ENCODE results near the gene OLFML3. TPM values are rescaled to one million over a fixed set of nuclear protein-coding genes. Genes with fewer than 3 reads are reported as not detected.
A peak's percentile ranks its signal among the peaks of the same experiment; 100 is the strongest.
"Not testable (repeated sequence)": the region's sequence is repeated elsewhere in the genome, so short reads cannot be mapped to it uniquely, and the experiment has no call there.

OLFML3 gene
- total RNA-seq, 5 donors from 2014 or later (not counting 1 experiment from before 2014, with no cell fraction given): 0.23 to 1.2 (median 0.63) TPM

DNA sequence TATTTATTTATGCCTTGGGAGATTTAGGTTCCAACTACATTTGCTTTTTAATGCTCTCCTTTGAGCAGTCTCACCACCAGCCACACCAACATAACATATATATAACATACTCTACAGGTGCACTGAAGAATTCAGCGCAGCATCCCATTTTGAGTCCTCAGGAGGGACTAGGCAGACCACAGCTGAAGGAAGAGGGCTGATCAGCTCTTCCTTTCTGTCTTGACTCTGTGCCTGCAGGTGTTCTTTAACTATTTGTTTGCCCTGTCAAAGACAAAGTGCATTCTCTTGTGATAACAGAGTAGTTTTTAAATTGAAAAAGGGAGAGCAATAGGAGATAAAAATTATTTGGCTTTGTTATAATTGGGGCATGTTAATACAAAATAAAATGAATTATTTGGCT lies 33.2 kb upstream of the OLFML3 start:
- Histone ChIP-seq H3K27ac (ENCODE audit: low read length) (peak overlapping the region; percentile 84), H3K27me3 (replicated peaks in 1 of 2; ENCODE audit: control insufficient read depth in 2 of 2, extremely low read depth in 1 of 2, insufficient read depth in 2 of 2, low read length in 1 of 2) (no peaks in the 10 kb centered on the region), H3K4me1 (ENCODE audit: control insufficient read depth in 1 of 2, extremely low read depth in 1 of 2, insufficient read depth in 2 of 2, low read length in 2 of 2) (peaks cover 46 to 54% of the 10 kb centered on the region in 2 experiments), H3K36me3 (ENCODE audit: control insufficient read depth in 2 of 2, extremely low read depth in 1 of 2, insufficient read depth in 1 of 2, low read length in 1 of 2) (peaks cover 2 to 18% of the 10 kb centered on the region in 2 donors), H3K9me3 (no peaks in the 10 kb centered on the region), H3K4me3 (ENCODE audit: control insufficient read depth in 1 of 2, extremely low read depth in 1 of 2, low read length in 1 of 2) (no peak overlapping the region)
- peak overlapping the region; percentile 96 to 99 for H3K27ac Mint-ChIP-seq
- H3K4me1 Mint-ChIP-seq: peaks cover 80 to 82% (median 81%) of the 10 kb centered on the region in 3 donors
- ChIA-PET CTCF (interaction anchor here (0.5 to 5.6 kb wide), 18 partner anchors 9 to 188 kb away, joined by 3 to 86 read pairs (median 4); partner anchors contain the start of genes HIPK1 (in 2 of the 2) and RSBN1 (in 1 of the 2)), POLR2A (interaction anchor here (0.5 to 6.6 kb wide), 12 partner anchors 8 to 1118 kb away, joined by 3 to 221 read pairs (median 5); partner anchors contain the start of gene HIPK1 (in 2 of the 2))
- DNase-seq (peak in 2 of 35 experiments; percentile 10 to 32), ATAC-seq (replicated peaks in 1 of 4) (peak in 3 of 4 experiments; percentile 45 to 56 (median 46))
- H3K9me3 Mint-ChIP-seq: no peaks in the 10 kb centered on the region
- no peaks in the 10 kb centered on the region for H3K27me3 Mint-ChIP-seq
- H3K36me3 Mint-ChIP-seq: peaks cover 25% of the 10 kb centered on the region
- H3K4me3 Mint-ChIP-seq: peak overlapping the region; percentile 49 to 79 (median 63)
- WGBS (ENCODE audit: insufficient coverage): 29% methylated on average over 1 of the region's 1 CpG

- ChIA-PET POLR2A (interaction anchor here (0.6 to 6.6 kb wide), 14 partner anchors 8 to 872 kb away, joined by 3 to 221 read pairs (median 5); partner anchors contain the start of gene HIPK1 (in 2 of the 2)), CTCF (interaction anchor here (0.5 to 5.6 kb wide), 22 partner anchors 9 to 1231 kb away, joined by 3 to 86 read pairs (median 4); partner anchors contain the start of genes HIPK1 (in 2 of the 2), AP4B1 (in 1 of the 2), PPM1J (in 1 of the 2) and RSBN1 (in 1 of the 2))
- Histone ChIP-seq H3K4me3 (ENCODE audit: control insufficient read depth in 1 of 2, extremely low read depth in 1 of 2, low read length in 1 of 2) (peak overlapping the region; percentile 2 to 38), H3K27ac (ENCODE audit: low read length) (peak overlapping the region; percentile 84), H3K4me1 (ENCODE audit: control insufficient read depth in 1 of 2, extremely low read depth in 1 of 2, insufficient read depth in 2 of 2, low read length in 2 of 2) (peaks cover 43 to 53% of the 10 kb centered on the region in 2 experiments), H3K27me3 (replicated peaks in 1 of 2; ENCODE audit: control insufficient read depth in 2 of 2, extremely low read depth in 1 of 2, insufficient read depth in 2 of 2, low read length in 1 of 2) (no peaks in the 10 kb centered on the region), H3K36me3 (ENCODE audit: control insufficient read depth in 2 of 2, extremely low read depth in 1 of 2, insufficient read depth in 1 of 2, low read length in 1 of 2) (peaks cover 0 to 19% of the 10 kb centered on the region in 2 donors), H3K9me3 (no peaks in the 10 kb centered on the region)
- no peaks in the 10 kb centered on the region for H3K9me3 Mint-ChIP-seq
- peak overlapping the region; percentile 96 to 99 for H3K27ac Mint-ChIP-seq
- H3K4me3 Mint-ChIP-seq: peak overlapping the region; percentile 63 to 79 (median 71)
- DNase-seq (no peak), ATAC-seq (replicated peaks in 1 of 4) (peak; percentile 27 to 50 (median 46))
- H3K27me3 Mint-ChIP-seq: no peaks in the 10 kb centered on the region
- H3K36me3 Mint-ChIP-seq: peaks cover 21% of the 10 kb centered on the region
- WGBS (ENCODE audit: insufficient coverage): 50% methylated on average over 1 of the region's 3 CpGs
- peaks cover 83 to 87% (median 84%) of the 10 kb centered on the region in 3 donors for H3K4me1 Mint-ChIP-seq
Measured at GRCh38 chr1:113946678-113947387, 32.4 kb upstream of the OLFML3 start.

DNA sequence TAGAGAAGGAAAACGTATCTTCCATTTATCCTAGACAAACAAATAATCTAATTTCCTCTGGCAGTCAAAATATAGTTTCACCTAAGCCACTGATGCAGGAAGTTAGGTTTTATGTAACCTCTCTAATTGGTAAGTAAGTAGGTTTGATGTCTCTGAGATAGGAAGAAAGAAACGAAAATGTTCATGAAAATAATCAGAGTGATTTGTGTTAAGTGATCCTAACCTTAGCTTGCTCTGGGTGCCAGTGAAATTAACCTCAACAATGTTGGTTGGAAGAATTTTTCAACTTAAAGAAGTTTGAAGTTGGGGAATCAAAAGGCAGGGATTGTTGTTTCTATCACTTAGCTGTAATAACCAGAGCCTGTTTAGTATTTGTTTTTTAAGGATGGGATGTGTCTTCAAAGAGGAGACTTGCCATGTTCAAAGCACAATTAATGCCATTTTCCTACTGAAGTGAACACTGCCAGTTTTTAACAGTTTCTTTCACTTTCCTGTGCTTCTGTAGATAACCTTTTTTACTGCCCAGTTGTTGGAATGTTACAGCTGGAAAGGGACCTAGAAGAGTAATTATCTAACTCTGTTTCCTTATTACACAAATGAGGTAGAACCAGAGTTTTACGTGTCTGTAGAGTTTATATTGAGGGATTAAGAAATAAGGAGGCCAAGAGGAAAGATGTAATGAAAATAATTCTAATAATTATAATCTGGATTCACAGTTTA lies 31.7 kb upstream of the OLFML3 start:
- peaks cover 0 to 14% of the 10 kb centered on the region in 2 donors for H3K36me3 ChIP-seq (ENCODE audit: control insufficient read depth in 2 of 2, extremely low read depth in 1 of 2, insufficient read depth in 1 of 2, low read length in 1 of 2)
- DNase-seq: peak in 1 of 35 experiments; percentile 45
- ChIA-PET POLR2A (interaction anchor here (0.6 to 6.6 kb wide), 9 partner anchors 9 to 872 kb away, joined by 3 to 221 read pairs (median 5); partner anchors contain the start of gene HIPK1 (in 2 of the 2)), CTCF (interaction anchor here (0.6 to 5.6 kb wide), 10 partner anchors 10 to 1232 kb away, joined by 3 to 86 read pairs (median 4); partner anchors contain the start of genes AP4B1 (in 1 of the 2), HIPK1 (in 1 of the 2) and PPM1J (in 1 of the 2))
- H3K9me3 Mint-ChIP-seq: no peaks in the 10 kb centered on the region
- no peaks in the 10 kb centered on the region for H3K9me3 ChIP-seq
- H3K27me3 ChIP-seq (replicated peaks in 1 of 2; ENCODE audit: control insufficient read depth in 2 of 2, extremely low read depth in 1 of 2, insufficient read depth in 2 of 2, low read length in 1 of 2): no peaks in the 10 kb centered on the region
- H3K4me1 Mint-ChIP-seq: peaks cover 82 to 86% (median 84%) of the 10 kb centered on the region in 3 donors
- 0% methylated on average over 1 of the region's 3 CpGs for WGBS (ENCODE audit: insufficient coverage)
- H3K27me3 Mint-ChIP-seq: no peaks in the 10 kb centered on the region
- peak overlapping the region; percentile 2 to 38 for H3K4me3 ChIP-seq (ENCODE audit: control insufficient read depth in 1 of 2, extremely low read depth in 1 of 2, low read length in 1 of 2)
- peak; percentile 63 to 81 (median 78) for ATAC-seq (replicated peaks in 1 of 4)
- H3K36me3 Mint-ChIP-seq: peaks cover 21% of the 10 kb centered on the region
- H3K27ac Mint-ChIP-seq: peak overlapping the region; percentile 96 to 99
- peak overlapping the region; percentile 84 for H3K27ac ChIP-seq (ENCODE audit: low read length)
- peak overlapping the region; percentile 63 to 79 (median 71) for H3K4me3 Mint-ChIP-seq
- H3K4me1 ChIP-seq (ENCODE audit: control insufficient read depth in 1 of 2, extremely low read depth in 1 of 2, insufficient read depth in 2 of 2, low read length in 2 of 2): peaks cover 39 to 51% of the 10 kb centered on the region in 2 experiments

DNA sequence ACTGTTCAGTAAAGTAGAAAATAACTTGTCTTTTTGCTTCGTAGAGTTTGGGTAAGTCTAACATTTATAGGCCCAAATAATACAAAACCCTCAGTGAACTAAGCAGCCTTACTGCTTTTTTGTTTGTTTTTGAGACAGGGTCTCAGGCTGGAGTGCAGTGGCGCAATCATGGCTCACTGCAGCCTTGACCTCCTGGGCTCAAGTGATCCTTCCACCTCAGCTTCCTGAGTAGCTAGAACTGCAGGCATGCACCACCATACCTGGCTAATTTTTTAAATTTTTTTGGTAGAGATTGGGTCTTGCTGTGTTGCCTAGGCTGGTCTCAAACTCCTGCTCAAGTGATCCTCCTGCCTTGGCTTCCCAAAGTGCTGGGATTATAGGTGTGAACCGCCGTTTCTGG lies 31.1 kb upstream of the OLFML3 start:
- H3K27me3 ChIP-seq (replicated peaks in 1 of 2; ENCODE audit: control insufficient read depth in 2 of 2, extremely low read depth in 1 of 2, insufficient read depth in 2 of 2, low read length in 1 of 2); ATAC-seq (replicated peaks in 1 of 4); H3K9me3 ChIP-seq; DNase-seq; H3K27me3 Mint-ChIP-seq; H3K9me3 Mint-ChIP-seq: not testable (repeated sequence)
- POLR2A ChIA-PET: interaction anchor here (0.6 to 6.6 kb wide), 7 partner anchors 15 to 859 kb away, joined by 3 to 221 read pairs (median 5); partner anchors contain the start of genes HIPK1 (in 2 of the 2), AP4B1 (in 1 of the 2) and DCLRE1B (in 1 of the 2)
- CTCF ChIA-PET: interaction anchor here (0.6 to 5.6 kb wide), 12 partner anchors 8 to 1557 kb away, joined by 3 to 86 read pairs (median 4); partner anchors contain the start of gene HIPK1 (in 1 of the 2)
- Mint-ChIP-seq H3K27ac (peak overlapping the region; percentile 96 to 99), H3K4me3 (peak overlapping the region; percentile 39 to 79 (median 49)), H3K36me3 (peaks cover 19% of the 10 kb centered on the region), H3K4me1 (peaks cover 85 to 89% (median 86%) of the 10 kb centered on the region in 3 donors)
- H3K36me3 ChIP-seq (ENCODE audit: control insufficient read depth in 2 of 2, extremely low read depth in 1 of 2, insufficient read depth in 1 of 2, low read length in 1 of 2): peaks cover 0 to 16% of the 10 kb centered on the region in 2 donors
- peak overlapping the region; percentile 84 for H3K27ac ChIP-seq (ENCODE audit: low read length)
- WGBS (ENCODE audit: insufficient coverage): 88% methylated on average over 3 of the region's 4 CpGs
- peaks cover 42 to 51% of the 10 kb centered on the region in 2 experiments for H3K4me1 ChIP-seq (ENCODE audit: control insufficient read depth in 1 of 2, extremely low read depth in 1 of 2, insufficient read depth in 2 of 2, low read length in 2 of 2)
- peak overlapping the region in 1 of 2 donors; percentile 23 for H3K4me3 ChIP-seq (ENCODE audit: control insufficient read depth in 1 of 2, extremely low read depth in 1 of 2, low read length in 1 of 2)

DNA sequence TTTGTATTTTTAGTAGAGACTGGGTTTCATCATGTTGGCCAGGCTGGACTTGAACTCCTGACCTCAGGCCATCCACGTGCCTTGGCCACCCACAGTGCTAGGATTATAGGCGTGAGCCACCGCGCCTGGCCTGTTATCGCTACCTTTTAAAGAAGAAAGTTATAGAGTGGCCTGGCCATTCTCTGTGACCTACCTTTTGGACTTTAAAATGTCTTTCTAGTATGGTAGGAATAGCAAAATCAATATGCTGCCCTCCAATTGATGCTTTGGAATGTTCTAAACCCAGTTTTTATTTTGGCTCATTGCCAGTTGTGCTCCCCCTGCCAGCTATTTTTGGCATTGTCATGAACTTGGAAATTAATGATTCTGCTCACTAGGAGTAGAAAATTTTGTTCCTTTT lies 30.3 kb upstream of the OLFML3 start:
- peaks cover 46 to 49% of the 10 kb centered on the region in 2 experiments for H3K4me1 ChIP-seq (ENCODE audit: control insufficient read depth in 1 of 2, extremely low read depth in 1 of 2, insufficient read depth in 2 of 2, low read length in 2 of 2)
- H3K27ac ChIP-seq (ENCODE audit: low read length): peak overlapping the region; percentile 84
- Mint-ChIP-seq H3K4me3 (peak overlapping the region in 1 of 3 donors; percentile 79), H3K4me1 (peaks cover 86 to 94% (median 87%) of the 10 kb centered on the region in 3 donors), H3K9me3 (no peaks in the 10 kb centered on the region), H3K27ac (peak overlapping the region; percentile 96 to 99), H3K36me3 (peaks cover 16% of the 10 kb centered on the region), H3K27me3 (no peaks in the 10 kb centered on the region)
- no peak overlapping the region for H3K4me3 ChIP-seq (ENCODE audit: control insufficient read depth in 1 of 2, extremely low read depth in 1 of 2, low read length in 1 of 2)
- H3K9me3 ChIP-seq: no peaks in the 10 kb centered on the region
- ChIA-PET POLR2A (interaction anchor here (0.7 to 6.6 kb wide), 8 partner anchors 12 to 82 kb away, joined by 3 to 221 read pairs (median 4); partner anchors contain the start of genes HIPK1 (in 2 of the 2), AP4B1 (in 1 of the 2) and DCLRE1B (in 1 of the 2)), CTCF (interaction anchor here (0.6 to 5.6 kb wide), 21 partner anchors 9 to 1557 kb away, joined by 3 to 86 read pairs (median 4); partner anchors contain the start of genes AP4B1 (in 1 of the 2) and HIPK1 (in 1 of the 2))
- peaks cover 2 to 17% of the 10 kb centered on the region in 2 donors for H3K36me3 ChIP-seq (ENCODE audit: control insufficient read depth in 2 of 2, extremely low read depth in 1 of 2, insufficient read depth in 1 of 2, low read length in 1 of 2)
- peak in 5 of 35 experiments; percentile 13 to 61 (median 20) for DNase-seq
- no peaks in the 10 kb centered on the region for H3K27me3 ChIP-seq (replicated peaks in 1 of 2; ENCODE audit: control insufficient read depth in 2 of 2, extremely low read depth in 1 of 2, insufficient read depth in 2 of 2, low read length in 1 of 2)
- ATAC-seq (replicated peaks in 1 of 4): no peak
- WGBS (ENCODE audit: insufficient coverage): 94% methylated on average over 5 of the region's 5 CpGs
